Head of caudate nucleus (tissue), 42 donors: Measurements from ENCODE around the gene PHACTR3.
"Not testable (repeated sequence)": the region's sequence is repeated elsewhere in the genome, so short reads cannot be mapped to it uniquely, and the experiment has no call there.

Experiments used
- DNase-seq, 42 donors: peaks; one replicate each; pipeline versions ENCODE4 v3.0.0 to v3.0.0-alpha.2; 2020 to 2021; ENCODE audit warnings: mixed read lengths in 7 of 42
- intact Hi-C: fragments of 100-400 bp; cut with DNase I; formaldehyde crosslinking; loops from one replicate; pipeline ENCODE4 v1.15.0; 2022

PHACTR3 gene

GRCh38 chr20:59608396-59608795, 4.1 kb downstream of the PHACTR3 start:
- no peak for DNase-seq
- intact Hi-C loops, result no loop called here

GRCh38 chr20:59608871-59609270, 4.5 kb downstream of the PHACTR3 start:
- intact Hi-C loops, result no loop called here
- DNase-seq, result peak in 1 of 42 donors; percentile 21

GRCh38 chr20:59611286-59611685, 6.9 kb downstream of the PHACTR3 start:
- peak in 13 of 42 donors; percentile 41 to 83 (median 61) for DNase-seq
- intact Hi-C loops, result no loop called here

GRCh38 chr20:59613861-59614260, 9.5 kb downstream of the PHACTR3 start:
- DNase-seq, result peak in 3 of 42 donors; percentile 17 to 30 (median 30)
- intact Hi-C loops, result no loop called here

- intact Hi-C loops, result no loop called here
- peak in 3 of 42 donors; percentile 9 to 12 (median 11) for DNase-seq
Observed at GRCh38 chr20:59614714-59615113, 10.4 kb downstream of the PHACTR3 start.

GRCh38 chr20:59616306-59616705, 12.0 kb downstream of the PHACTR3 start:
- DNase-seq, result peak in 4 of 42 donors; percentile 4 to 36 (median 8)
- intact Hi-C loops, result no loop called here

GRCh38 chr20:59617221-59617620, 12.9 kb downstream of the PHACTR3 start:
- intact Hi-C loops, result no loop called here
- DNase-seq, result no peak

- peak in 12 of 42 donors; percentile 23 to 76 (median 56) for DNase-seq
- intact Hi-C loops, result no loop called here
Observed at GRCh38 chr20:59618131-59618530, 13.8 kb downstream of the PHACTR3 start.

- intact Hi-C loops, result not testable (repeated sequence)
- DNase-seq, result peak in 1 of 42 donors; percentile 11
Observed at GRCh38 chr20:59618585-59618984, 14.2 kb downstream of the PHACTR3 start.

GRCh38 chr20:59620860-59621505, 16.6 kb downstream of the PHACTR3 start:
- intact Hi-C loops, result no loop called here

GRCh38 chr20:59622496-59622895, 18.2 kb downstream of the PHACTR3 start:
- DNase-seq, result no peak
- intact Hi-C loops, result no loop called here

More at GRCh38 chr20:59620860-59621505, 16.6 kb downstream of the PHACTR3 start:
- DNase-seq, result peak in 1 of 42 donors; percentile 55

GRCh38 chr20:59623133-59623532, 18.8 kb downstream of the PHACTR3 start:
- intact Hi-C loops, result no loop called here
- DNase-seq, result no peak

GRCh38 chr20:59623583-59623982, 19.2 kb downstream of the PHACTR3 start:
- DNase-seq, result no peak
- intact Hi-C loops, result no loop called here

GRCh38 chr20:59624401-59624800, 20.1 kb downstream of the PHACTR3 start:
- intact Hi-C loops, result no loop called here
- peak in 1 of 42 donors; percentile 32 for DNase-seq

- intact Hi-C loops, result no loop called here
- peak in 27 of 42 donors; percentile 40 to 78 (median 61) for DNase-seq
Observed at GRCh38 chr20:59625214-59625922, 21.0 kb downstream of the PHACTR3 start.

GRCh38 chr20:59627298-59627697, 23.0 kb downstream of the PHACTR3 start:
- intact Hi-C loops, result no loop called here
- DNase-seq, result peak in 8 of 42 donors; percentile 15 to 75 (median 49)

GRCh38 chr20:59628171-59628570, 23.8 kb downstream of the PHACTR3 start:
- intact Hi-C loops, result no loop called here
- DNase-seq, result peak; percentile 86 to 98 (median 94)

GRCh38 chr20:59629141-59630045, 25.1 kb downstream of the PHACTR3 start:
- intact Hi-C loops, result no loop called here
- peak in 5 of 42 donors; percentile 5 to 39 (median 38) for DNase-seq

GRCh38 chr20:59630526-59630925, 26.2 kb downstream of the PHACTR3 start:
- intact Hi-C loops, result no loop called here
- peak in 4 of 42 donors; percentile 7 to 41 (median 24) for DNase-seq
